HUES6 (cell line): ENCODE data around the gene MED7.

Experiments
- H3K27ac ChIP-seq: 2 replicates; pipeline ENCODE4 v1.7.0; 2013; ENCODE audit warnings: low read depth, mild to moderate bottlenecking, low read length, inconsistent platforms
- H3K27me3 ChIP-seq: 2 replicates; pipeline ENCODE4 v1.6.1; 2013; ENCODE audit warnings: low read length; ENCODE audit not compliant: control insufficient read depth, insufficient read depth
- H3K36me3 ChIP-seq: 2 replicates; pipeline ENCODE4 v1.6.1; 2013; ENCODE audit warnings: low read length; ENCODE audit not compliant: control insufficient read depth, insufficient read depth
- H3K4me1 ChIP-seq: 2 replicates; pipeline ENCODE4 v1.6.1; 2013; ENCODE audit warnings: low read length; ENCODE audit not compliant: control insufficient read depth, insufficient read depth
- H3K4me3 ChIP-seq: 2 replicates; pipeline ENCODE4 v1.5.1; 2013; ENCODE audit warnings: low read depth, low read length
- H3K9ac ChIP-seq: one replicate; pipeline ENCODE4 v1.6.1; 2013; ENCODE audit warnings: mild to moderate bottlenecking, low read length
- H3K9me3 ChIP-seq: 2 replicates; pipeline ENCODE4 v1.6.1; 2013; ENCODE audit warnings: low read depth, low read length; ENCODE audit not compliant: control insufficient read depth, insufficient read depth

MED7 gene

GRCh38 chr5:157121709-157122108, 21.0 kb downstream of the MED7 start:
- Histone ChIP-seq H3K4me3 (no peak overlapping the region), H3K27ac (no peak overlapping the region), H3K9ac (no peak overlapping the region), H3K4me1 (no peaks in the 10 kb centered on the region), H3K9me3 (no peaks in the 10 kb centered on the region; the same call in 1 of the 2 replicates), H3K27me3 (no peaks in the 10 kb centered on the region), H3K36me3 (no peaks in the 10 kb centered on the region)

- no peaks in the 10 kb centered on the region for H3K27me3 ChIP-seq
- no peaks in the 10 kb centered on the region for H3K36me3 ChIP-seq
- H3K9me3 ChIP-seq: no peaks in the 10 kb centered on the region; the same call in 1 of the 2 replicates
- H3K4me1 ChIP-seq: no peaks in the 10 kb centered on the region
- H3K27ac ChIP-seq: no peak overlapping the region
- no peak overlapping the region for H3K9ac ChIP-seq
- no peak overlapping the region for H3K4me3 ChIP-seq
Measured at GRCh38 chr5:157120102-157120501, 22.6 kb downstream of the MED7 start.

- no peak overlapping the region for H3K4me3 ChIP-seq
- H3K27ac ChIP-seq: no peak overlapping the region
- no peaks in the 10 kb centered on the region for H3K27me3 ChIP-seq
- H3K9me3 ChIP-seq: no peaks in the 10 kb centered on the region; the same call in 1 of the 2 replicates
- no peaks in the 10 kb centered on the region for H3K36me3 ChIP-seq
- H3K9ac ChIP-seq: no peak overlapping the region
- H3K4me1 ChIP-seq: no peaks in the 10 kb centered on the region
Measured at GRCh38 chr5:157116483-157116954, 26.1 kb downstream of the MED7 start.

- no peak overlapping the region for H3K9ac ChIP-seq
- no peaks in the 10 kb centered on the region for H3K27me3 ChIP-seq
- H3K9me3 ChIP-seq: no peaks in the 10 kb centered on the region
- no peak overlapping the region for H3K4me3 ChIP-seq
- no peak overlapping the region for H3K27ac ChIP-seq
- no peaks in the 10 kb centered on the region for H3K4me1 ChIP-seq
- H3K36me3 ChIP-seq: no peaks in the 10 kb centered on the region
Measured at GRCh38 chr5:157115502-157115901, 27.2 kb downstream of the MED7 start.

GRCh38 chr5:157115012-157115411, 27.7 kb downstream of the MED7 start:
- H3K9ac ChIP-seq: no peak overlapping the region
- H3K4me3 ChIP-seq: no peak overlapping the region
- no peaks in the 10 kb centered on the region for H3K4me1 ChIP-seq
- no peaks in the 10 kb centered on the region for H3K36me3 ChIP-seq
- no peak overlapping the region for H3K27ac ChIP-seq
- H3K9me3 ChIP-seq: no peaks in the 10 kb centered on the region
- H3K27me3 ChIP-seq: no peaks in the 10 kb centered on the region

GRCh38 chr5:157113002-157113401, 29.7 kb downstream of the MED7 start:
- no peak overlapping the region for H3K27ac ChIP-seq
- no peaks in the 10 kb centered on the region for H3K4me1 ChIP-seq
- H3K27me3 ChIP-seq: no peaks in the 10 kb centered on the region
- H3K4me3 ChIP-seq: no peak overlapping the region
- H3K9me3 ChIP-seq: no peaks in the 10 kb centered on the region
- H3K36me3 ChIP-seq: no peaks in the 10 kb centered on the region
- no peak overlapping the region for H3K9ac ChIP-seq

GRCh38 chr5:157109744-157110143, 32.9 kb downstream of the MED7 start:
- H3K4me3 ChIP-seq: no peak overlapping the region
- H3K9me3 ChIP-seq: no peaks in the 10 kb centered on the region

GRCh38 chr5:157108976-157109375, 33.7 kb downstream of the MED7 start, which contains the start of gene HAVCR2:
Gene HAVCR2 (minus strand): TSS chr5:157109044. CDS start chr5:157108983, 61 bp downstream.
- Histone ChIP-seq H3K4me1 (no peaks in the 10 kb centered on the region), H3K4me3 (no peak within 1 kb of the TSS), H3K9ac (no peak within 1 kb of the TSS), H3K36me3 (no peaks in the 10 kb centered on the region), H3K27me3 (no peaks in the 10 kb centered on the region), H3K27ac (no peak within 1 kb of the TSS), H3K9me3 (no peaks in the 10 kb centered on the region)

More at GRCh38 chr5:157109744-157110143, 32.9 kb downstream of the MED7 start:
- Histone ChIP-seq H3K27ac (no peak overlapping the region), H3K9ac (no peak overlapping the region), H3K4me1 (no peaks in the 10 kb centered on the region), H3K36me3 (no peaks in the 10 kb centered on the region), H3K27me3 (no peaks in the 10 kb centered on the region)

GRCh38 chr5:157107508-157107907, 35.2 kb downstream of the MED7 start:
- Histone ChIP-seq H3K27ac (no peak overlapping the region), H3K9ac (no peak overlapping the region), H3K36me3 (no peaks in the 10 kb centered on the region), H3K9me3 (no peaks in the 10 kb centered on the region), H3K4me3 (no peak overlapping the region), H3K4me1 (no peaks in the 10 kb centered on the region), H3K27me3 (no peaks in the 10 kb centered on the region)

GRCh38 chr5:157106630-157107461, 35.8 kb downstream of the MED7 start:
- H3K27ac ChIP-seq: no peak overlapping the region
- H3K4me3 ChIP-seq: no peak overlapping the region
- no peaks in the 10 kb centered on the region for H3K36me3 ChIP-seq
- no peaks in the 10 kb centered on the region for H3K4me1 ChIP-seq
- H3K27me3 ChIP-seq: no peaks in the 10 kb centered on the region
- H3K9ac ChIP-seq: no peak overlapping the region
- H3K9me3 ChIP-seq: no peaks in the 10 kb centered on the region

GRCh38 chr5:157100140-157100679, 42.5 kb downstream of the MED7 start:
- Histone ChIP-seq H3K36me3 (no peaks in the 10 kb centered on the region), H3K4me1 (no peaks in the 10 kb centered on the region), H3K9ac (no peak overlapping the region), H3K27me3 (no peaks in the 10 kb centered on the region), H3K9me3 (no peaks in the 10 kb centered on the region), H3K4me3 (no peak overlapping the region), H3K27ac (no peak overlapping the region)
